ENCODE results near the gene RPL18.
"Not testable (repeated sequence)": the region's sequence is repeated elsewhere in the genome, so short reads cannot be mapped to it uniquely, and the experiment has no call there.

The RPL18 gene

DNA sequence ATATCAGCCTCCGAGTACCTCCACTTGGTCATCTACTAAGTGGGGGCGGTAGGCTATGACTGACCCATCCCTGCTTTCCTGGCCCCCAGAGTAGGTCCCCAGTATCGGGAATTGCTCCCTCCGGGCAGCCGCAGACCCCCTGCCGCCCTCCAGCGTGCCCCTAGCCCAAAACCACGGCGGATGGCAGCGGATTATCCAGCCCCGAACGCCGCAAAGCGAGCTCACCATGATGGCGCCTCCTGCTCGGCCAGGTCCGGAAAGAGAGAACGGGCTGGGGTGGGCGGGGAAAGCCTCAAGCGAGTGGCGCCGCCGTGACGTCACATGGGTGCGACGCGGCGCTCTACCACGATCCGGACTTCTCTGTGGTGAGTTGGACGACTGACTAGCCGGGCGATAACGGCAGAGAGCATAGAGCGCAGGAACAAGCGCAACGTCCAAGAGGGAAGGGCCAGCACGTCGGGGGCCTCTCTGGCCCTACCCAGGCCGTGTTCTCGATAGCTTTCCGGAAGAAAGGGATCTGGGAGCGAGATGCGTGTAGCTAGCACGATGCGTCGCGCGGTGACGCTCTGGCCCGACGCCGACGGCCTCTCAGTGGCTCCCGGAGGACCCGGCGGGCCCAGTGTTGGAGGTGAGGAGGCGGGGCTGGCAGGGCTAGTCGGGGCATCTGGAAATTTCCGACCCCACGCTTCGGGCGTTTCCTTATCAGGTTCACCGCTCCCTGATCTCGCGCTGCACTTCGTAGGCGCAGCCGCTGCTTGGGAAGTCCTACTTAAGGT lies at the start of gene RPL18, which contains the start of gene SPHK2:
TSS of gene RPL18 (minus strand) at position 263 of the 776 bp plus-strand sequence. CDS start at position 228, 35 bp downstream.
TSS of gene SPHK2 (plus strand) at position 591 of the 776 bp plus-strand sequence. CDS start 1,009 bp downstream, outside the sequence.
- peak; percentile 97 for DNase-seq

DNA sequence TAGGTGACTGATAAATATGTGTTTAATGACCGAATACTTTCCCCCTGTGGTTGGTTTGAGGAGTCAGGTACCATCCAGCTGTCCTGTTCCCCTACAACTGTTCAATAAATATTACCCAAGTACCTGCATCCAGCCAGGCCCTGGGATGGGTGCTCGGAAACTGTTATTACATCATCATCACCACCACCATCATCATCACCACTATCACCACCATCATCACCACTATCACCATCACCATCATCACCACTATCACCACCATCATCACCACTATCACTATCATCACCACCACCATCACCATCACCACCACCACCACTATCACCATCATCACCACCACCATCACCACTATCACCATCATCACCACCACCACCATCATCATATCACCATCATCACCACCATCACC lies 49.8 kb upstream of the RPL18 start:
- no peak for DNase-seq

- DNase-seq = no peak
Measured at GRCh38 chr19:48668332-48668731, 49.4 kb upstream of the RPL18 start.

- no peak for DNase-seq
Measured at GRCh38 chr19:48665786-48666185, 46.8 kb upstream of the RPL18 start.

GRCh38 chr19:48664476-48664875 lies 45.5 kb upstream of the RPL18 start:
- no peak for DNase-seq

DNA sequence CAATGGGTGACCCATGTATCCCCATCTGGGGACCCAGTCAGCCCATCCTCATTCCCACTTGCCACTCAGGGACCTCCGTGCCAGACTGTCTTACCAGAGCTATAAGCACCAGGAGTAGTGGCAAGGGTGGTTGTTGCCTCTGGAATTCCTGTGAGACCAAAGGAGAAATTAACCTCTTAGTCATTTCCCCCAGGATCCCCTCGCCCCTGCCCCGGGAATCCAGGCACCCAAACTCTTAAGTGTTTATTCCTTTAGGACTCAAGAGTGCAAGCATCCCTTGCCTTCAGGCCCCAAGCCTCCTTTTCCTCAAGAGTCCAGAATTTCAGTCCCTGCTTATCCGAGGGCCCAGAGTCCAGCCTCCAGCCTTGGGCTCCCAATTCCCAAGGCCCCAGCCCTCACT lies 44.7 kb upstream of the RPL18 start:
- DNase-seq = no peak

DNA sequence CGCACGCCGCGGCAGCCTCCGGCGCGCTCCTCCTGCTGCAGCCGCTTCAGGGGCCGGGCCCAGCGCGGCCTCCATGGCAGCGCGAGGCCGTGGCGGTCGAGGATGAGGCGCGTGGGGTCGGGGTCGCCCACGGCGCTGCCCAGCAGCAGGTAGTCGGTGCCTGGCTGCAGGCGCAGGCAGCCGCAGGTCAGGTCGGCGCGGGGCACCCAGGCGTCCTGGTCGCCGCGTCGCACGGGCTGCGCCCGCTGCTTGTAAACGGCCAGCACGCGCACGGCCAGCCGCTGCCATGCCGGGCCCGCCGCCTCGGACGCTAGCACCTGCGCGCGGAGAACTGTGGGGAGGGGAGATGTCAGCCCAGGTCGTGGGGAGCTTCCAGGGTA lies 42.7 kb upstream of the RPL18 start:
- no peak for DNase-seq

DNA sequence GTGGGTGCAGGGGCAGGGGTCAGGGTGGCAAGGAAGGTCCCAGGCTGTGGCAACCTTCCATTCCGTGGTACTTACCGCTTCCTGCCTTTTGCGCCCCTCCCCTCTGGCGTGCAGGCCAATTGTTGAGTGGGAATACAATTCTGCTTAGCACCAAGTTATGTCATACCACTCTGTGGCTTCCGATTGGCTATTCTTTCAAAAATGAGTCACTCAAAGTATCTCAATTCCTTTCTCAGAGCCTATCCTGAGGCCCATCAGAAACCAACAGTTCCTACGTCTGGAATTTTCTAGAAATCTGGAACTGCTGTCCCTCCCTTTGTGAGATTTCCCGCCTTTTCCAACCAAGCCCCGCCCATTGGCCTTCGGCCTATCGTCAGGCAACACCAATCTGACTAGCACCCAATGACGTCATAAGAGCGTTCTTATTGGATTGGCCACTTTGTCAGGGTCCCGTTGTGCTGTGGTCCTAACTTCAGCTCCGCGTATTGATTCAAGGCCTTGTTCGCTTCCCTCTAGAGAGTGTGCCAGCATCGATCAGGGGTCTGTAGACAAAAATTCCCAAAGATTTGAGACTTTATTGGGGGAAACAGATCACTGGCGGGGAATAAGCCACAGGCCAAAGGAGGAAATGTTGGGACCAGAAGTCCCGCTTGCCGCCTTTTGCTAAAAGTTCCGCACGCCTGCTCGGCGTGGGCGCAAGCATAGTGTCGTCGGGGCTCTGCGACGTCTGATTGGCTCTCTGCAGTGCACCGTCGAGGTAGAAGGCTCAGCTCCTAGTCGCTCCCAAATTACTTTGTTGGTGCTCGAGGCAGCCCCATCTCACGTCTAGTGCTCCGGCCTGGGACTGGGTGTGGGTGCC lies 42.1 kb upstream of the RPL18 start:
- peak; percentile 88 for DNase-seq

DNA sequence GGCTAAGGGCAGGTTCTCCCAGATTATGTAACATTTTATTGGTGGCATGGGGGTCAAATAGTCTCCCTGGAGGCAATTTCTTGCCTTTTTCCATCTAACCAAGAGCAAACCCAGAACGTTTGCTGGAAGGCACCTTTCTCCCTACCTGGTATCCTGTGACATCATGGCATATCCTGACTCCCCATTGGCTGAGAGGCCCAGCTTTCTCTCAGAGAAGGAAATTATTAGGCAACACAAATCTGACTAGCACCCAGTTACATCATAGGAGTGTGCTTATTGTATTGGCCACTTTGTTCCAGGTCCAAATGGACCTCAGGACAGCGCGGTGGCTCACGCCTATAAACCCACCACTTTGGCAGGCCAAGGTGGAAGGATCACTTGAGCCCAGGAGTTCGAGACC lies 40.8 kb upstream of the RPL18 start:
- no peak for DNase-seq

GRCh38 chr19:48658483-48658882 lies 39.5 kb upstream of the RPL18 start:
- DNase-seq = no peak

- DNase-seq = not testable (repeated sequence)
Measured at GRCh38 chr19:48657828-48658227, 38.9 kb upstream of the RPL18 start.

DNA sequence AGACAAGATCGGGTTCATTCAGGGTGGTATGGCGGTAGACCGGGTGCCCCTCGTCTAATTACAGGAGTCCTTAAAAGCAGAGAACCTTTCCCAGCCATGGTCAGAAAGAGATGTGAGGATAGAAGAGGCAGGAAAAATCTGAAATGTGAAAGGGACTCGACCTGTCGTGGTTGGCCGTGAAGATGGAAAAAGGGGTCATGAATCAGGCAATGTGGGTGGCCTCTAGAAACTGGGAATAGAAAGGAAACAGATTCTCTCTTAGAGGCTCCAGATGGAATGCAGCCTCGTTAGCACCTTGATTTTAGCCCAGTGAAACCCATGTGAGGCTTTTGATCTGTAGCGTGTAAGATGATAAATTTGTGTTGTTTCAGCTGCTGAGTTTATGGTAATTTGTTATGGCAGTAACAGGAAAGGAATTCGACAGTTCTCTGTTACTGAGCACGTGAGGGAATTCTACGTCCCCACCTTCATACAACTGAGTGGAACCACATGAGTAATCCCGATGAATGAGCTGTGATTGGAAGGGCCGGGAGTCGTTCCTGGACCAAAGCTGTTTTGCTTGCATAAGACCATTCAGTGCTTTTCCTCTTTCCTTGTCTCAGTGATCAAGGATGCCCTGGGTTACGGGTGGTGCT lies 38.0 kb upstream of the RPL18 start:
- no peak for DNase-seq

GRCh38 chr19:48654299-48655059 lies 35.5 kb upstream of the RPL18 start:
- DNase-seq = no peak

GRCh38 chr19:48651683-48652048 lies 32.7 kb upstream of the RPL18 start:
- no peak for DNase-seq

- no peak for DNase-seq
Measured at GRCh38 chr19:48650974-48651682, 32.1 kb upstream of the RPL18 start.

GRCh38 chr19:48648134-48648533 lies 29.2 kb upstream of the RPL18 start:
- no peak for DNase-seq

- no peak for DNase-seq
Measured at GRCh38 chr19:48646722-48647216, 27.8 kb upstream of the RPL18 start.

DNA sequence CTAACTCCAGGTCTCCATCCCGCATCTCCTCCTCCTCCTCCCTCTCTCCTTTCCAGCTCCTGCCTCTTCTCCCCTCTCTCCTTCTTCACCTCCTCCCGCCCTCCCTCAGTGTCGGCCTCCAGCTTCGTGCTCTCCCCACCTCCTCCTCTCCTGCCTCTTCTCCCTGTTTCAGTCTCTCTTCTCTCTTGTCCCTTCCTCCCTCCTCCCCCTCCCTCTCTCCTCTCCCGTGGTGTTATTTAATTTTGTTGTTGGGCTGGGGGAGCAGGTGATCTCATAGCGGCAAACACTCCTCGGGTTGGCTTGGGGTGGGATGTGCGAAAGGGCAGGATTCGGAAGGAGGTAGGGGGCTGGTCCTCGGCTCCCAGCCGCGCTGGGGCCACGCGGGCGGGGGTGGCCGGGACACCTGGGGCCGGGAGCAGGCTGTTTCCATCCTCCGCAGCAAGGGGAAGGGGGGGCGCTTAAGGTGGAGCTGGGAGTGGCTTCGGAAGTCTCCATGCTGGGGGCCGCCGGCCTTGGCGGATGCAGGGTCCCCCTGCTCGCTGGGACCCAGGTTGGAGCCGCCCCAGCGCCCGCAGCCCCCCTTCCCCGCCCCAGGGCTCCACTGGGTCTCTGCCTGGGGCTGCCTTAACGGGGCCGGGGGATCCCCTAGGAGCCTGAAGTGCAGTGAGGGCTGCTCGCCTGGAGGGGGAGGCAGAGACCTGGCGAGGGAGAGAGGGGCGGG lies 27.2 kb upstream of the RPL18 start, which contains the start of gene CA11:
TSS of gene CA11 (minus strand) at position 187 of the 721 bp plus-strand sequence. CDS start 555 bp downstream, outside the sequence.
- DNase-seq = peak; percentile 93

GRCh38 chr19:48645620-48646000 lies 26.6 kb upstream of the RPL18 start:
- DNase-seq = no peak

GRCh38 chr19:48644839-48645619 lies 26.1 kb upstream of the RPL18 start:
- peak; percentile 85 for DNase-seq
